Measurements from ENCODE around the gene AKIP1.
"Not testable (repeated sequence)": the region's sequence is repeated elsewhere in the genome, so short reads cannot be mapped to it uniquely, and the experiment has no call there.

AKIP1 gene

DNA sequence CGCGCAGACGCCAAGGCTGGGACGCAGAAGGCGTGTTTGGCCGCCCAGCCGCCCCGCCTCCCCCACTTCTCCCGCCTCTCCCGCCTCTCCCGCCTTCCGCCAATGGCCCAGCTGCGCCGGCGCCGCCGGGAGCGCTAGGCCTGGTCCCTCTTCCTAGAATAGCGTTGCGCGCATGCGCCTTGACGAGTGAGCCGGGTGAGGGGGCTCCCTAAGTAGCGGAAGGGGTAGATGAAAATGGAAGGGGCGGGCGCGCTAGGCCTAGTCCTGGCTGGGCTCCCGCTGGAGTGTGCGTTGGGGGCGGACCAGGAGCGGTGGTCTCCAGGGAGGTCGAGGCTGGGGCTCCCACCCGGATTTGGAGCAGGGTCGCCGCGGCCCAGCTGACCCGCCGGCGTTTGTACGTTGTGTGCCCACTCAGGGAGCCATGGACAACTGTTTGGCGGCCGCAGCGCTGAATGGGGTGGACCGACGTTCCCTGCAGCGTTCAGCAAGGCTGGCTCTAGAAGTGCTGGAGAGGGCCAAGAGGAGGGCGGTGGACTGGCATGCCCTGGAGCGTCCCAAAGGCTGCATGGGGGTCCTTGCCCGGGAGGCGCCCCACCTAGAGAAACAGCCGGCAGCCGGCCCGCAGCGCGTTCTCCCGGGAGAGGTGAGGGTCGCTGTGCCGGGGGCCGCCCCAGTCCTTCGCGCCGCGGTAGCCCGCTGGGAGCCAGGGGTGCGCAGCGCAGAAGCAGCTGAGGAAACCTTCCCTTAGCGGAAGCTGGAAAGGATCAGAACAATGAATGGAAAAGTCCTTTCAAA lies at the start of gene AKIP1:
TSS of gene AKIP1 (plus strand) at position 161 of the 795 bp plus-strand sequence. CDS start at position 422, 261 bp downstream.
- peak; percentile 95 to 96 for DNase-seq

- DNase-seq, result peak; percentile 41 to 60
Observed at GRCh38 chr11:8863838-8864237, 47.2 kb upstream of the AKIP1 start.

DNA sequence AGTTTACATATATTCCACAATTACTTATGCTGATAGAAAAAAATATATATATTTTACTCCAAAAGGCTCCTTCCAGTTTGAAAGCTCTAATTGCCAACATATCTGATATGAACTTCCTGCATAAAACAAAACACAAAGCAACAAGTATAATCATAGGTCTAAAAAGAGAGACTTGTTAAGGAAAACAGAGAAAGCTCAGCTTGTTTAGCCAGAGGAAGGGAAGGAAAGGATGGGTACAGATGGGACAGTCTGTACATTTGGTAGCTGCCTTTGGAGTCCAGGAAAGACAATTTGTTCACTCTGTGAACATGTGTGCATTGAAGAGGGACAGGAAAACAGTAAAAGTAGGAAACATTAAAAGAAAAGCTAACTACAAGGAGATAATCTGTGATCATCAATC lies 45.7 kb upstream of the AKIP1 start:
- no peak for DNase-seq

DNA sequence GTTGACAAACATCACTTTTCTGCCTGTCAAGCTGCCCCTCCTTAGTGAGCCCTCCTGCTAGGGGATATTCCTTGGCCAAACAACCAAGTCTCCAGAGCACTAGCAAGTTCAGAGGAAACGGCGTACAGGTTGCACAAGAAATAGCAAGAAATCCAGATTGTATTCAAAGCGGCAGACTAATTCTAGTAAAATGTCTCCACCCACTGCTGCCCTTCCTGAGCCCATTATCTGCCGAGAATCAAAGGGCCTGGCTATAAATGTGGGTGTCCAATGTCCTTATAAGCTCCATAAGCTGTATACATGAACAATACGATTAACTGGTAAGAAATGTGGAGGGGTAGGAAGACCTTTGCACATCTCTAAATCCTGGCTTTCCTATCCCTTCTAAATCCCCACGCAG lies 44.0 kb upstream of the AKIP1 start:
- no peak for DNase-seq

DNA sequence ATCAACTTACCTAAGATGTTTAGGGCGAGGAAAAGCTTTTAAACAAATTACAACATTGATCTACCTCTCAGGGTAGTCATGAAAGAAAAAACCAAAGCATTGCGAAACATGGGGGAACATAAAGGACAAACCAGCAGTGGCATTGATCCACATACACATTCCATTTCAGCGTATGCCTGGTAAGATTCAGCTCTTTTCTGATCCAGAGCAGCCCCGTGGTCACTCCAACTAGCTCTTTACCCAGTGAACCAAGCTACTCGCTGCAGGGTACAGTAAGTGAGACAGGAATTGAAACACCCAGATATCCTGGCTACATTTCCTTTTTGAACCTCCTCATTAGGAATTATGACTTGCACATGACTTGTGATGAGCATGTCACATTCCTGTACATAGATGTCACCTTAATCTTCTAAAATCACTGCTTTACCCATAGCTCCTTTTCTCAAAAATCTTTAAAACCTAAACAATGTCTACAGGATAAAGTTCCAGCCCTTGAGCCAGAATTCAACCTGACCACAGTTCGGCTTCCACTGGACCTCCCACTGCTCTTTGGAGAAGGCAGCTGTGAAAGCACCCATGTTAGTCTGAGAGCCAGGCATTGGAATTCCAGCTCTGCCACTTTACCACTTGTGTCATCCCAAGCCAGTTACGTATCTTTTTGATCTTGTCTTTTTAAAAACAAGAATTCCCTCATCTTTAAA lies 42.9 kb upstream of the AKIP1 start:
- DNase-seq, result no peak

DNA sequence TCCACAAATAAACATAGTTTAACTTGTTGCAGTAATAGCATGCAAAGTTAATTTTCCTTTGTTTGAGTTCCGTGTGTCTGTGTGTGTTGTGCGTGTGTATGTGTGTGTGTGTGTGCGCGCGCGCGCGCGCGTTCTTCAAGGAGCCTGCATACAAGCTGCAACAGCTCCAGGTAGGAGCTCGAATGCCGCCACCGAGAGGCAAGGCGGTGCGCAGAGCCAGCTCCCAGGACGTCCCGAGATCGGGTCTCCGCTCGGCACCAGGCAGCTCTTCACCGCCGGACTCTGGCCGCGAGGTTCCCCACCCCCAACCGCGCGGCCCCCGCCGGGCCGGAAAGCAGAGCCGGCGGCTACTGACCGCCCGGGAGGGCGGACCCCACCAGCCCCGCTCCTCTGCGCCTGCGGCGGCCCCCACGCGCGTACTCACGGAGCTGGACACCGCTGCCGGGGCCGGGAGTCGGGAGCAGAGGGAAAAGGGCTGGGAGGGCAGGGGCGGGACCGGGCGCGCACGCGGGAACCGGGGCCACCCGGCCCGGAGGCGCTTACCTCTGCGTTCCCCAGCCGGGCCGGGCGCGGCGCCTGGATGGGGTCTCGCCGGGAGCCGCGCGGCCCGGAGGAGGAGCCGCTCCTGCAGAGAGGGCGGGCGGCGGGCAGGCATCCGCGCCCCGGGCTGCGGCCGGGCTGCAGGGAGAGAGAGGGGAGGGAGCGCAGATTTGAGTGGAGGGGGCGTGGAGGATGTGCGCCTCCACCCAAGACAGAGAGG lies 40.4 kb upstream of the AKIP1 start:
- peak; percentile 48 to 65 for DNase-seq

DNA sequence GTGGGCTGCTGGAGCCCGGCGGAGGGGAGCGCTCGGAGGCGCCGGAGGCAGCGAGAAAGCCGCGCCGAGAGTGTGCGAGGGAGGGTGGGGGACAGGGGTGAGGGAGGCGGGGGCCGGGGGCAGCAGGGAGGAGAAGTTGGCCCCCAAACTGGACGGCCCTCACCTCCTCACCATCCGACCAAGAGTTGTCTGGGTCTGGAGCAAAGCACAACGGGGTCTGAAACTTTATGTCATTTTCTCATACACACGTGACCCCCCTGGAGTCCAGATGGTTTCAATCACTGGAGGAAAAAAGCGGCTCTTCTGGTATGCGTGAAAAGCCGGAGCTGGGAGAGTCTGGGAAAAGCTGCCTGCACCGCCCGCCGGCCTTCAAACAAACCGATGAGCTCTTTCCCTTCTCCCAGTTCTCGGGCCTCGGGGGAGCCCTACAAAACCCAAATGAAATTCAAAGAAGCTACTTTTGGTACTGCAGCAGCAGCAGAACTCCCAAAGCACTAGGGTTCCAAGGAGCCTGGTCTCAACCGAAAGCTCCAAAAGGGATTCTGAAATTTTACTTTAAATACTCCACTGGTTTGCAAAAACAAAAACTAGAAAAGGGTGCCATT lies 39.7 kb upstream of the AKIP1 start:
- DNase-seq, result peak in 1 of 2 experiments; percentile 15

DNA sequence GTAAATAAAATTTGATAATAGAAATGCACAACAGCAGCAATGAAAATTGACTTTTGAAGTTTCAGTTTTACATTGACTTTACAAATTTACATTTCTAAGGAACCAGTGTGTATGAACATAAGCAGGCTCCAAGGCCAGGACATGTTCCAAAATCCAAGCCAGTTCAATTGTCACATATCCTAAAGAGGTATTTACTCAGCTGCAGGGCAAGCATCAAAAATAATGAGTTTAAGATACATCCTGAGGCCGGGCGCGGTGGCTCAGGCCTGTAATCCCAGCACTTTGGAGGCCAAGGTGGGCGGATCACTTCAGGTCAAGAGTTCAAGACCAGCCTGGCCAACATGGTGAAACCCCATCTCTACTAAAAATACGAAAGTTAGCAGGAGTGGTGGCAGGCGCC lies 39.0 kb upstream of the AKIP1 start:
- DNase-seq, result no peak

- no peak for DNase-seq
Observed at GRCh38 chr11:8873741-8874405, 37.1 kb upstream of the AKIP1 start.

- no peak for DNase-seq
Observed at GRCh38 chr11:8878771-8879170, 32.2 kb upstream of the AKIP1 start.

DNA sequence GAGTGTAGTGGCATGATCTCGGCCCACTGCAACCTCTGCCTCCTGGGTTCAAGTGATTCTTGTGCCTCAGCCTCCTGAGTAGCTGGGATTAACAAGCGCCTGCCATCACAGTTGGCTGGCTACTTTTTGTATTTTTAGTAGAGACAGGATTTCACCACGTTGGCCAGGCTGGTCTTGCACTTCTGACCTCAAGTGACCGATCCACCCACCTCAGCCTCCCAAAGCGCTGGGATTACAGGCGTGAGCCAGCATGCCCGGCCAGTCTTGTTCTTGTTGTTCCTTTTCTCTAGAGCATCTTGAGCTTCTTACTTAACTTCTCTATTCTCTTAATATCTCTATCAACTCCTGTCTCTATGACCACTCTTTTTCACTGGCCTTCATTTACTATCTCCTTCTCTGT lies 29.4 kb upstream of the AKIP1 start:
- DNase-seq, result not testable (repeated sequence)

DNA sequence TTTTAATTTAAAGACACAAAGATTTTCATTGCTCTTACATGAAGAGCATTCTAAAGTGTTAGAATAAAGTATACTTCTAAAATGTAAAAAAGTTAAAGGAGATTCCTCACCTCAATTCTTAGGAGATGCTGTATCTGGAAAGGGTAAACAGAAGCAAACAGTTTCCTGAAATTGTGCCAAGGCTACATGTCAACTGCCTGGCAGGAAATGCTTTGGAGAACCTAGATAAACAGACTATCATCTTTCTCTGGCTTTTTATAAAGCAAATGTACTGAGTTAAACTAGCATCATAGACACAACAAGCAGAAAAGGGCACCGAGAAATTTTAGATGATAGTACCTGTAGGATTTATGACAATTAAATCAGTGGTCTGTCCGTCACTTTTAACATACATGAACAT lies 24.7 kb upstream of the AKIP1 start:
- no peak for DNase-seq

DNA sequence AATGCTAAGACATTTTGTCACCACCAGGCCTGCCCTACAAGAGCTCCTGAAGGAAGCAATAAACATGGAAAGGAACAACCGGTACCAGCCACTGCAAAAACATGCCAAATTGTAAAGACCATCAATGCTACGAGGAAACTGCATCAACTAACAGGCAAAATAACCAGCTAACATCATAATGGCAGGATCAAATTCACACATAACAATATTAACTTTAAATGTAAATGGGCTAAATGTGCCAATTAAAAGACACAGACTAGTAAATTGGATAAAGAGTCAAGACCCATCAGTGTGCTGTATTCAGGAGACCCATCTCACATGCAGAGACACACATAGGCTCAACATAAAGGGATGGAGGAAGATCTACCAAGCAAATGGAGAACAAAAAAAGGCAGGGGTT lies 19.8 kb upstream of the AKIP1 start:
- not testable (repeated sequence) for DNase-seq

- no peak for DNase-seq
Observed at GRCh38 chr11:8899119-8899753, 11.8 kb upstream of the AKIP1 start.

GRCh38 chr11:8905528-8906165 lies 5.3 kb upstream of the AKIP1 start:
- no peak for DNase-seq

DNA sequence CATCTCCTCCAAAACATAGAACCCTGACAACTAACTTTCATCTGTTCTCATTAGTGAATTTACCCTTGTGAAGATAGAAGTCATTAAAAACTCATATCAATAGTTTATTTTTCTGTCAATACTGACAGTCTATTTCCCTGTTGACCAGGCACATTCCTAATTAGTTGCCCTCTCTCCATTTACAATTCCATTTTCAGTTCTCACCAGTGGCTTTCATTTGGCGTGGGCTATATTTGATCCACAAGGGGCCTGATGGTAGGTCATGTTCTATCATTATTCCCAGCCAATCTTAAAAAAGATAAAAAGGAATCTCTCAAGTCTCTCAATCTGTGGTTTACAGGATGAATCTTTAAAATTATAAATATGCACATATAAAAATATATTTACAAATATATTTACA lies 3.9 kb upstream of the AKIP1 start:
- DNase-seq, result no peak

GRCh38 chr11:8908099-8908498 lies 2.9 kb upstream of the AKIP1 start:
- no peak for DNase-seq

GRCh38 chr11:8910649-8911026 lies 351 bp upstream of the AKIP1 start:
- DNase-seq, result no peak

DNA sequence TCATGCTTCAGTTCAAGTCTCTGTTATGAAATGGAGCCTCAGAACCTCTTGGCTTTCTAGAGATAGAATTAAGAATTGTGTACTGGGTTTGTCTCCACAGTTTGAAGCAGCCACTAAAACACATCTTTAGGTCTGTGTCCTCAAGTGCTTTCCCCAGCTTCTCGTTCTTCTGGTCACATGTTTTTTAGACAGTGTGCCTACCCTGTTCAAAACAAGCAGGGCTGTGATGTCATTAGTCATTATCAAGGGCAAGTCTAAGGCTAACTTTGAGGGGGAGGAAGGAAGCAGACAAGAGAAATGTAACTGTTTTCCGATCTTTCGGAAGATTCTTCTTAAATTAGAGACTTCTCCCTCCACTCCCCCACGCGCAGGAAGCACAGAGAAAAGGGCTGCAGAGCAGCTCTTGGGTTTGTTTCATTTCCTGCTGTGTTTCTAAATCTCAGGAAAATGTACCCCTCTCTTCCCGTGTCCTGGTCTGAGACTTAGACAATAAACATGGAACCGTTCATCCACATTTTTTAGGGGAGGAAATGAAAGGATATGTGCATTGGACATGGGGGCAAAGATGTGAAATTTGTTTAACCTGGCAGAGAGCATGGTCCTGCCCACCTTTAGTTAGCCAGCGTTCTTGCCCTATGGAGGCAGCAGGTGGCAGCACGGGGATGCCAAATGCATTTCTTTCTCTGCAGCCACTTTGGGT lies 3.1 kb downstream of the AKIP1 start:
- DNase-seq, result peak in 1 of 2 experiments; percentile 34

- no peak for DNase-seq
Observed at GRCh38 chr11:8914661-8915018, 3.7 kb downstream of the AKIP1 start.

Data from NCI-H187 (cell line).